Adrenal gland (tissue), 5 donors: ENCODE results near the gene TSPAN9.

Experiments used
- POLR2A ChIP-seq, 2 donors: fragments of 450-650 bp; IDR thresholded peaks; one replicate each; pipeline ENCODE4 v1.6.1; 2017; ENCODE audit warnings: antibody characterized with exemption in 2 of 2, mild to moderate bottlenecking in 2 of 2, moderate library complexity in 1 of 2
- TF ChIP-seq, protein P1 (sequence below), 6 experiments: fragments of 450-650 bp in 4 of 6; fragments of 200-600 bp in 2 of 6; sonication (generic) in 1 of 6; IDR thresholded peaks; 1 replicate in 5 of 6; 2 replicates in 1 of 6; pipeline versions ENCODE4 v1.5.1 to v1.8.0; 2016 to 2021; ENCODE audit warnings: antibody characterized with exemption in 6 of 6, mild to moderate bottlenecking in 2 of 6, moderate library complexity in 1 of 6
- donor health status: DM: no; HTN: no; CAD: no.

- TF ChIP-seq, protein P1, sequence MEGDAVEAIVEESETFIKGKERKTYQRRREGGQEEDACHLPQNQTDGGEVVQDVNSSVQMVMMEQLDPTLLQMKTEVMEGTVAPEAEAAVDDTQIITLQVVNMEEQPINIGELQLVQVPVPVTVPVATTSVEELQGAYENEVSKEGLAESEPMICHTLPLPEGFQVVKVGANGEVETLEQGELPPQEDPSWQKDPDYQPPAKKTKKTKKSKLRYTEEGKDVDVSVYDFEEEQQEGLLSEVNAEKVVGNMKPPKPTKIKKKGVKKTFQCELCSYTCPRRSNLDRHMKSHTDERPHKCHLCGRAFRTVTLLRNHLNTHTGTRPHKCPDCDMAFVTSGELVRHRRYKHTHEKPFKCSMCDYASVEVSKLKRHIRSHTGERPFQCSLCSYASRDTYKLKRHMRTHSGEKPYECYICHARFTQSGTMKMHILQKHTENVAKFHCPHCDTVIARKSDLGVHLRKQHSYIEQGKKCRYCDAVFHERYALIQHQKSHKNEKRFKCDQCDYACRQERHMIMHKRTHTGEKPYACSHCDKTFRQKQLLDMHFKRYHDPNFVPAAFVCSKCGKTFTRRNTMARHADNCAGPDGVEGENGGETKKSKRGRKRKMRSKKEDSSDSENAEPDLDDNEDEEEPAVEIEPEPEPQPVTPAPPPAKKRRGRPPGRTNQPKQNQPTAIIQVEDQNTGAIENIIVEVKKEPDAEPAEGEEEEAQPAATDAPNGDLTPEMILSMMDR (IDR thresholded peaks at IDR 0.05): no peak
- no peak for TF ChIP-seq POLR2A (IDR thresholded peaks at IDR 0.05)
Measured at GRCh38 chr12:3195859-3196483, 118.8 kb downstream of the TSPAN9 start.
